Fibroblast of peridontal ligament (primary cell): ENCODE data around the gene CEP41.
"Not testable (repeated sequence)": the region's sequence is repeated elsewhere in the genome, so short reads cannot be mapped to it uniquely, and the experiment has no call there.

Experiments used
- DNase-seq: peaks from one replicate; pipeline ENCODE4 v3.0.0-alpha.2; 2010; ENCODE audit errors: extremely low read depth

CEP41 gene

DNA sequence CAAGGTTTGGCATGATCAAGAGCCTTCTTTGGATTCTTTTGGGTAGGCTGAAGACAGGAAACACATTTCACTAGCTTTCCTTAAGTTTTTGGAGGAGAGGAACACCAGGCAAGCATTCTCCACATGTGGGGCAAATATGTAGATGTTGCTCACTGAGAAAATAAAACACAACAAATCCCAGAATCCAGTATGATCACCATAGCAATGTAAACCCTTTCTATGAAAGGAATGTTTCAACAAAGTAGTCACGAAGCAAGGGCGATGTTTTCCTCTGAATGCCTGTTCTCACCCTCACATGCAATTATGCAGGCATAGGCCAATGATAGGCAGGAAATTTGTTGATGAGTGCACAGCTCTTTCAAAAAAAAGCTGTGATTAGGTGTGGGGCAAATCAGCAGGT is 20.5 kb upstream of the CEP41 start:
- DNase-seq, result no peak

DNA sequence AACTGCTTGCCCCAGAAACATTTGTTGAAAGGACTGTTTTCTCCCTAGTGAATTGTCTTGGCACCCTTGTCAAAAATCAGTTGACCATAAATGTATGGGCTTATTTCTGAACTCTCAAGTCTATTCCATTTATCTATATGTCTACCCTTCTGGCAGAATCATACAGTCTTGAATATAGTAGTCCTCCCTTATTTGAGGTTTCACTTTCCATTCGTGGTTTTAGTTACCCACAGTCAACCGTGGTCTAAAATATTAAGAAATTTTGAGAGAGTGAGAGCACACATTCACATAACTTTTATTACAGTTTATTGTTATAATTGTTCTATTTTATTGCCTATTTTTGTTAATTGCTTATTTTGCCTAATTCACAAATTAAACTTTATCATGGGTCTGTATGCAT is 17.4 kb upstream of the CEP41 start:
- DNase-seq, result peak; percentile 48

DNA sequence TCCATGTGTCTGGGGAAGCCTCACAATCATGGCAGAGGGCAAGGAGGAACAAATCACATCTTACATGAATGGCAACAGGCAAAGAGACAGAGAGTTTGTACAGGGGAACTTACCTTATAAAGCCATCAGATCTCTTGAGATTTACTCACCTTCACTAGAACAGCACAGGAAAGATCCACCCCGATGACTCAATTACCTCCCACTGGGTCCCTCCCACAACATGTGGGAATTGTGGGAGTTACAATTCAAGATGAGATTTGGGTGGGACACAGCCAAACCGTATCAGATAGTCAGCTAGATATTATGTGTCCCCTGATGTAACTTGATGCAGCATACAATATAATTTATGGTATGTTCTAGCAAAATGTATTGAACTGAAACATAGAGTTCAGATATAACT is 14.1 kb upstream of the CEP41 start:
- DNase-seq, result no peak

DNA sequence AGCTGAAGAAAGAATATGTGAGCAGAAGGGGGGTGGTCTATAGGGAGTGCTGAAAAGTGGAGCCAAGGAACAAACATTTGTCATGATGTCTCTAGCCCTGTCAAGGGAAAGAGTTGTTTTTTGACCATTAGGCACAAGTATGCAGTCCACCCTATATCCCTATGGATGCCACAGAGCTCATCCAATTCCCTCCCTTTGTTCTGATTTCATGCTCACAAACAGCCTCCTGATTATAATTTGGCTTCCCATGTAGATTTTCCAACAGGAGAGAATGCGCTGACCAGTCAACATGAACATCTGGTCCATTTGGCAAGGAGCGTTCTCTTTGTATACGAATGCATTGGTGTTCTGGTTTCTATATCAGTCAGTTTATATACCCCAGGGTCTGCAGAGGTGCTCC is 12.1 kb upstream of the CEP41 start:
- DNase-seq, result peak; percentile 21

DNA sequence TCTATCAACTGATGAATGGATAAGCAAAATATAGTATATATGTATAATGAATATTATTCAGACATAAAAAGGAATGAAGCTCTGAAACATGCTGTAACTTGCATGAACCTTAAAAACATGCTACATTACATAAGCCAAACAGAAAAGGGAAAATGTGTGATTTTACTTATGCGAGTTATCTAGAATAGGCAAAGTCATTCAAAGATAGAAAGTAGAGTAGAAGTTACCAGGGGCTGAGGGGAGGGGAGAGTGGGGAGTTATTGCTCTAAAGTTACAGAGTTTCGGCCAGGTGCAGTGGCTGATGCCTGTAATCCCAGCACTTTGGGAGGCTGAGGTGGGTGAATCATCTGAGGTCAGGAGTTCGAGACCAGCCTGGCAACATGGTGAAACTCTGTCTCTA is 10.5 kb upstream of the CEP41 start:
- not testable (repeated sequence) for DNase-seq

DNA sequence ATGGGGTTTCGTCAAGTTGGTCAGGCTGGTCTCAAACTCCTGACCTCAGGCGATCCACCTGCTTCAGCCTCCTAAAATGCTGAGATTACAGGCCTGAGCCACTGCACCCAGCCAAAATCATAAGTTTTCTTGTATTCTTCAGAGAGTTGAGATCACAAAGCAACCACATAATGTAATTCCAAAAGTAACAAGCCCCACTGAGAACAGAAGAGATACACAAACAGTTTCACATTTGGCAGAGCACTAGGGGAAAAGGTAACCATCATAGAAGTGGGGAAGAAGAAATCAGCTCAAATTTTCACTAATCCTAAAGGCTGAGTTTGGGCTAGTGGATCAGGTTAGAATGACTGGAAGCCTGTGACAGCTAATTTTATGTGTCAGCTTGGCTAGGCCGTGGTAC is 5.4 kb upstream of the CEP41 start:
- no peak for DNase-seq

DNA sequence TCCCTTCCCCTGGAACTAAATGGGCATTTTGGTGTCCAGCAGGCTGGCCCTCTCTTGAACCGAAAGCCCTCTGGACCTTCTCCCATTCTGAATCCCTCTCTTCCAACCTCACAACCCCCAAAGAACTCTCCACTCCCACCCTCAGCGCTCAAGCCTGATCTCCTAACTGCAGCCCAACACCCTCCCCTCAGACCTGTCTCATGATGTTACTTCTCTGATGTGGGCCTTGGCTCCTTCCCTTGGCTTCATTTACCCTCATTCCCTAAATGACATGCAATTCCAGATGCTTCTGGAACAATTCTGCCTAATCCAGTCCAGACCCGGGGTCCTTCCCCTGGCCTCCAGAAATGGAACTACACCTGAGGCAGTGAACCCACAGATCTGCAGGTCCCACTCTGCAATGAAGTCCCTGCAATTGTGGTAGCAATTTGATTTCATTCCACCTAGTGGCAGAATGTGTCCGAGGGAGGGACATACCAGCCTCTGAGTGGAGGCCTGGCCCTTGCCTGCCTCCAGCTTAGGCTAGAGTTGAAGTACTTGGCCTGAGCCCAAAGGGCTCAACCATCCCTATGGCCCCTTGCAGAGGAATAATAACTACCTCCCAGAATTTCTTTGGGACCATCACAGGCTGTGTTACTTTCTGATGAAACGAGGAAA is 4.1 kb upstream of the CEP41 start:
- DNase-seq, result peak; percentile 13

DNA sequence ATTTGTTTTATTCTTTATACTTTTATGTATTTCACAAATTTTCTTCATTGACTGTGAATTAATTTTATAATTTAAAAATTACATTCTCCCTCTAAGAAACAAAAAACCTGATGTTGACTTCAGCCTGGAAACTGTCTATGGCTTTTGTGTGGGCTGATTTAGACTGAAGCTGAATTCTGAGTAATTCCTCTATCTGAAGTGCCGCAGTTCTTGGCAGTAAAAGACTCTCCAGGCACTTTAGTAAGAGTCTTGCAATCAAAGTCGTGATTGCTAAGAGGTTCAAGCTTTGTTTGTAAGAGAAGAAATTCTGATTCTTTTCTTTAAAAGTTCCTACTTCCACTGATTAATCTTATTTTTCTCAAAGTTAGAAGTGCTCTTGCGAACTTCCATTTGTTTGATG is 3.4 kb upstream of the CEP41 start:
- DNase-seq, result peak; percentile 84

DNA sequence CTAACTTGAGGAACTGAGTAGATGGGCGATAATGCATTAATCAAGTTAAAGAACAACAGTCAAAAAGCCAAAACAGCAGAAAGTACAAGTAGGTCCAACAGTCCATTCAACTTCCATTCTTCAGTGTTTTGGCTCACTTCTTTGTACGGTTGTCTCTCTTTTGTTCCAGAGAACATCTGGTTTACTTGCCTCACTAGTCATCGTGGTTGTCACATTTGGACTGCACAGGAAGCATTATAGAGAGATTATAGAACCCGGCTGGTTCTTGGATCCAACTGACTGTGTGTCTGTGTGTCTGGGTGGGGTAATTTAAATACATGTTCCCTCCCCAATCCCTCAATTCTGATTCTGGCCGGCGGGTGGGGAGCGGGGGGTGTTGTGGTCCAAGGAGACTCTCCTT is 1.8 kb upstream of the CEP41 start:
- no peak for DNase-seq

DNA sequence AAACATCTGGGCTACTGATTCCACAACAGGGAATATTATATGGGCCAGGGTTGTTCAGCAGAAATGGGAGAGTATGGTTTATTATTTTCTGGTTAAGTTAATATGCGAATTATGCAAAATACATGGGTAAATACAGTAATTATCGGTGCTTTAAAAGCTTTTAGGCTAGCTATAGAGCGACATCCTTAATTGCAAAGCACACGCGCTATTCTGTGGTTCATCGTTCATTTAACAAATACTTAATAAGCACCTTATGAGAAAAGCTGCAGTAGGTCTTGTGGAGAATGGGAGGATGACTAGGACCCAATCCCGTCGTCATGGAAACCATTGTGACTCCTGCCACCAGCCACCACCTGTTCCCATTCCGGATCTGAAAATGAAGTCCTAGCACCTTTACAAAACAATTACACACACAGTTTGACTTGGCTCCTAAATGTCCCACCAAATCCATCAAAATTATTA is 623 bp upstream of the CEP41 start:
- DNase-seq, result no peak

DNA sequence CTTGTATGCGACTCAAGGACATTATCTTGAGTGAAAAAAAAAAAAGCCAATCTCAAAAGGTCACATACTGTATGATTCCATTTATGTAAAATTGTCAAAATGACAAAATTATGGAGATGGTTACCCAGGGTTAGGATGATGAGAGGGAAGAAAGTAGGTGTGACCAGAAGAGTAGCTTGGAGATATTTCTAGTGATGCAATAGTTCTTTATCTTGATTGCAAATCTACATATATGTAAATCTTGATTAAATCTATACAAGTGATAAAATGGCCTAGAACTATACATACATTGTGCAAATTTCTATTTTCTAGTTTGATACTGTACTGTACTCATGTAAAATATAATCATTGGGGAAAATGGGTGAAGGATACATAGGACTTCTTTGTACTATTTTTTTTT is 4.6 kb downstream of the CEP41 start:
- no peak for DNase-seq

DNA sequence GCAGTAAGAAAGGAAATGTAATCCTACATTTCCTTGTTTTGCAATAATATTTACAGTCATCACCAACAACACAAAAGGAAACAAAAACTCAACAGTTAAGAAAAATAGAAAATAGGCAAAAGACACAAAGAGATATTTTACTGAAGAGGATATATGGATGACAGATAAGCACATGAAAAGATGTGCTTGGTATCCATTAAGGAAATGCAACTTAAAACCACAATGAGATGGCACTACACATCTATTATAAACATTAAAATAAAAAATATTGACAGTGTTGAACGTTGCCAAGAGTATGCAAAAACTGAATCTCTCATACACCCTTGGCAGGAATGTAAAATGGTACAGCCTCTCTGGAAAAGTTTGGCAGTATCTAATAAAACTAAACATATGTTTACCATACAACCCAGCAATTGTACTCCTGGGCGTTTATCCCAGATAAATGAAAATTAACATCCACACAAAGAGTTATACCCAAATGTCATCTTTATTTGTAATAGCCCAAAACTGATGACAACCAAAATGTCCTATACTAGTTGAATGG is 5.4 kb downstream of the CEP41 start:
- peak; percentile 9 for DNase-seq

DNA sequence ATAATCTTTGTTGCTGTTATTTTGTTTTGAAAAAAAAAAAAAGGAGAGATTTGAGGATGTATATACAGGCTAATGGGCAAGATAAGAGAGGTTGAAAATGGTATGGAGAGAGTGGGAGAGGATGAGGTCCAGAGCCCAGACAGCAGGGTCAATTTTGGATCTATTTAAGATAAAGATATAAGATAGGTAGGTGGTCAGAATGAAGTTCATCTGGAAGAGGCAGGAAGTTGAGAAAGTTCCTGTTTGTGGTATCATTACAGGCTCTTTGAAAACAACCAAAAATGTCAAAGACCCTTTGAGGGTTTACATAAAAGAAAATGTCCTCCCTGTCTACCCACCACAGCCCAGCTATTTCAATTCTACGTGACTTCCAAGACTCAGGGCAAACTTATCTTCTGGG is 7.5 kb downstream of the CEP41 start:
- no peak for DNase-seq

DNA sequence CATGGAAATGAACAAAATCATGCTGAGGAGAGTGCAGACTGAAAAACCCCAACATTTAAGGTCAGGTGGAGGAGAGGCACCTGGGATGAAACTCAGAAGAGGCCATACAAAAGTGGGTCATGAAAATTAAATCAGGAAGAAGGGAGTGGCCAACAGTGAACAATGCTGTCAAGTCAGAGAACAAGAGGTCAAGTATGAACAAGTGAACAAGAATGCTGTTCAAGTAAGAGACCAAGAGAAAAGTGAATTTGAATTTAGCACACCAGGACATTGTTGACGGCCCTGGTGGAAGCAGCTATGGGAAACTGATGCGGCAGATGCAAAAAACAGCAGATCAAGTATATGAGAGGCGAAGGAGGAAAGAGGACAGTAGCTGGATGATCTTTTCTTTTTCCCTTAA is 7.9 kb downstream of the CEP41 start:
- DNase-seq, result no peak

DNA sequence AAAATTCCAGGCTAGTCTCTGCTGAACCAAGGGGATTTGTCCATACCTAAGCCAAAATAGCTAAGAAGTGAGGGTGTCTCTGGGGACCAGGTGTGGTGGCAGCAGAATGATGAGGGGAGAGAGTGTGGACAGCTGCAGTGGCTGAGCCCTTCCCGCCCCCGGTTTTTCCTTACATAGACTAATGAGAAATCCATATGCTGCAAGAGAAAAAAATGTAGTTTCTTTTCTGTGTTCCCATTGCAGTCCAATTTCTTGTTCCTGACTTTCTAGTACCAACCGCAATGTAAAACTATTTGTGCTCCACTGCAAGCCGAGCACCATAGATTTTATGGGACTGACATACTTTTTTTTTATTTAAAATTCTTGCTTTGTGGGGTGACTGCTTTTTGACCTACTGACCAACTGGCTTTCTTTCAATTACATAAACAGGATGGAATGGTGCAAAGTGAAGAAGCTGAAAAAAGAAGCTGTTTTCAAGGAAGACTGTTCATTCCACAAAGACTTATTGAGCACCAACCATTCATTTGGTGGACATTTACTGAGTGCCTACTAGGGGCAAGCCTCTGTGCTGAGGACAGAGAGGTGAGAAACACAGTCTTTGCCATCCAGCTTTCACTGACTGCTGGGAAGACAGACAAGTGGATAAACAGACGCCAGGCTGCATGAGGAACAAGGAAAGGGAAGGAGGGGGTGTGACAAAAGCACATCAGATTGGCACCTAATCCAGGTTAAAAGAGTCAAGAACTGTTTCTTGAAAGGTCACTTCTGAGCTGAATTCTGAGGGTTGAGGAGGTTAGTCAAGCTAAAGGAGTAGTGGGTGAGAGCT is 9.8 kb downstream of the CEP41 start:
- peak; percentile 80 for DNase-seq

DNA sequence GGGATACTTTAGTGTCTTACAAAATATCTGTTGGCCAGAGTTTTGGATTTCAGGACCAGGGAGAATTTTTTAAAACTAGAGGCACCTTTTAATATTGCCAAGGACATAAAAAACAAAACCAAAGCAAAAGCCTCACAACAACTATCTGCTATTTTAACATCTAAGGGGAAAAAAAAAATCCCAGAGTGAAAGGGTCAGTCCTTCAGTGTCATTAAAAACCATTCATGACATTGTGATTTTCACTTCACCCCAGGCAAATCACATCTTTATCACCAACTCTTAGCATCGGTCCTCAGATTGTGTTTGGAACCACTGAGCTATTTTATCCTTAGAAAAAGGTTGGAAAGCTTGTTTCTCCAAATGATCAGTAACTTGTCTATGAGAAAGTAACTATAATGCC is 10.7 kb downstream of the CEP41 start:
- no peak for DNase-seq

DNA sequence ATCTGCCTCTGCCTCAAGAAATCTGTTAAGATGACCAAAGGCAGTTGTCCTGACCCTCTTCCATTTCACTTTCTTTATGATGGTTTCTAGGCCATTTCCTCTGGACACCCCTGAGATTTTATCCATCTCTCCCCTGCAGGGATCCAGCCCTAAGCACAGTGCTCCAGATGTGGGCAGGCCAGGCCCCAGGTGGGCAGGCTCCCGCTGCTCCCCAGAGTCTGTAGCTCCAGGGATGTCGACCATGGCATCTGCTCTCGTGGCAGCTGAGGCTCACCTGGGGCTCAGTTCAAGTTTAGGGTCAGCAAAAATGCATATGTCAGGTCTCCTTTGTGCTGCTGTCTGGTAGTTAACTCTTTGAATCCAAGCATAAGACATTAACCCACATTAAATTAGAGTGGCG is 11.8 kb downstream of the CEP41 start:
- no peak for DNase-seq

DNA sequence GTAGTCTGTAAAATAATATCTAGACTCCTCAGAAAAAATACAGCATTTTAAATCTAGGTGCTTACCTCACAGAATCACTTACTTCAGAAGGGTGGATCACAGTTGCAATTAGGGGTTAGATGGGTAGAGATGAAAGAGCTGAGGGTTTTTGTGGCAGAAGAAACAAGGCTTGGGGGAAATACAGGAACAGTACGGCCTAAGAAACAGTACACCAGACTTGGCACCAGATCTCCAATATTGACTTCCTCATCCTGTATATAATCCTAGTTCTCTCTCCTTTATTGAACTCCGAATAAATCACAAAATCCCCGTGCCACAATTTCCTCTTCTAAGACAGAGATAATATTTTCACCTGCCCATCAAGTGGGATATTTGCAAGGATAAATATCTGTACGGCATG is 14.3 kb downstream of the CEP41 start:
- no peak for DNase-seq

DNA sequence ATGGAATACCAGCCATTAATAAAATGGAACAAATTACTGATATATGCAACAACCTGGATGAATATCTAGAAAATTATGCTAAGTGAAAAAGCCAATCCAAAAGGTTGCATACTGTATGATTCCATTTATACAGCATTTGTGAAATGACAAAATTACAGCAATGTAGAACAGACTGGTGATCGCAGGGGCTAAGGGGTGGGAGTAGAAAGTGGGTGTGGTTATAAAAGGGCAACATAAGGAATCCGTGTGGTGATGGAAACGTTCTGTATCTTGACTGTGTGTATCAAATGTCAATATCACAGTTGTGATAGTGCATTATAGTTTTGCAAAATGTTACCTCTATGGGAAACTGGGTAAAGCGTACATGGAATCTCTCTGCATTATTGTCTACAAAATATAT is 15.0 kb downstream of the CEP41 start:
- no peak for DNase-seq

DNA sequence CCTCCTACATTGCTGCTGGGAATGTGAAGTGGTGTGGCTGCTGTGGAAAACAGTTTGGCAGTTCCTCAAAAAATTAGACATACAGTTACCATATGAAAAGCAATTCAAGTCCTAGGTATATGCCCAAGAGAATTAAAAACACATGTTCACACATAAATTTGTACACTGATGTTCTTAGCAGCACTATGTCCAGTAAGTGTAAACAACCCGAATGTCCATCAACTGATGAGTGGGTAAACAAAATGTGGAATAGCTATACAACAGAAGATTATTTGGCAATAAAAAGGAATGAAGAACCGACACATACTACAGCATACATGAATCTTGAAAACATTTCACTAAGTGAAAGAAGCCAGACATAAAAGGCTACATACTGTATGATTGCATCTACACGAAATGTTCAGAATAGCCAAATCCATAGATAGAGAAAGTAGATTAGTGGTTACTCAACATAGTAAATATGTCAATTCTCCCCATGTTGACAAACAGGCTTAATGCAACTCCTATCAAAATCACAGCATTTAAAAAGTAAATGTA is 17.2 kb downstream of the CEP41 start:
- DNase-seq, result no peak

DNA sequence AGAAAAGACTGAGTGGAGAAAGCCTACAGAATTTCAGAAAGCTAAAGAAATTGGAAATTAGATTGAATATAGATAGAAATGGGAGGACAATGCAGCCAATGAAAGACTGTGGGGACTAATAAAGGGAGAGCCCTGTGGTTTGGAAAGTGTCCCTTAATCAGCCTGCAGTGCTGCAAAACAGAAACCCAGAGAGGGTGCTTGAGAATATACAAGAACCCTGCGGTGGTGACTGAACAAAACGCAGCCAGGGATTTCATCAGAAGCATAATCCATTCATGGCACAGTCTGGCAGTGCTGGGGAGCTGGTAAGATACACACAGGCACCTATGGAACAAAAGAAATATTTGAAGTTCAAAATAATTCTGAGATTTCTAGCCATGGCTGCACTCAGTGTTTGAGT is 19.1 kb downstream of the CEP41 start:
- DNase-seq, result peak; percentile 73

DNA sequence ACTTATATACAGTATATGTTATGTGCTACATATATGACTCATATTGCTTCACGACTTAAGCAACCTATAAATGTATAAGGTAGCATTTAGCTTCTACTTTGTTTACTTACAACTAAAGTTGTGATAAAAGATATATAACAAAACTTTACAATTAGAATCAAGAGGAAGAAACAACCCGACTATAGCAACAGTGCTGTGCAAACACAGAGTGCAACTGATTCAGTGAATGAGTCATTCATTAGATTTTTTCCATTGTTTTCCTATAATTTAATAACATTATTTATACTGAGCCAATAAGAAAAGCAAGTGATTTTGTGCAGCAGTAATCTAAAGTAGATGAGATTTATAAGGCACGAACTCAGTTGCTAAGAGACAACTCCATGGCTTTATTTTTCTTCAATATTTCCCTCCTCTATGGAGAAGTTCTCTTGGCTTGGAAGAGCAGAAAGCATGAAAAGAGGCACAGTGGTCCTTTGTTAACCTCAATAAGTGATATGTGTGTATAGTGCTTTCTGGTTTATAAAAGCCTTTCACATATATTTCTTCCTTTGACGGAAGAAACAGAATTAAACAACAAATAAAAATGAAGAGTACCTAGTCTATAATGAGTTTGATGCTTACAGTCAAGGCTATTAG is 19.8 kb downstream of the CEP41 start:
- no peak for DNase-seq
